CD14-positive monocyte (primary cell): ENCODE data around the gene ZEB2. TPM values are rescaled to one million over a fixed set of nuclear protein-coding genes. Genes with fewer than 3 reads are reported as not detected.
A peak's percentile ranks its signal among the peaks of the same experiment; 100 is the strongest.

Source experiments
- DNase-seq, 3 donors: peaks; one replicate each; pipeline ENCODE4 v3.0.0-alpha.2; 2011 to 2022
- H2AFZ ChIP-seq: 2 replicates; pipeline ENCODE4 v1.6.0; 2012; ENCODE audit warnings: mild to moderate bottlenecking, low read depth, low read length, inconsistent platforms; ENCODE audit not compliant: insufficient read depth, poor library complexity, severe bottlenecking
- H3K27ac ChIP-seq, 2 donors: 1 replicate in 1 of 2; 2 replicates in 1 of 2; pipeline ENCODE4 v1.5.1; 2012 to 2013; ENCODE audit warnings: low read length in 2 of 2, control low read depth in 1 of 2, inconsistent platforms in 1 of 2, low read depth in 1 of 2, mild to moderate bottlenecking in 1 of 2
- H3K27me3 ChIP-seq, 2 donors: one replicate each; pipeline versions ENCODE4 v1.6.0 to v1.6.1; 2011 to 2013; ENCODE audit warnings: low read length in 2 of 2; ENCODE audit not compliant: control insufficient read depth in 2 of 2, insufficient read depth in 2 of 2
- H3K36me3 ChIP-seq, 2 donors: replicated peaks in 1 of 2; 1 replicate in 1 of 2; 2 replicates in 1 of 2; pipeline versions ENCODE4 v1.5.1 to v1.6.1; 2012 to 2013; ENCODE audit warnings: low read length in 2 of 2, control low read depth in 1 of 2, inconsistent platforms in 1 of 2, mild to moderate bottlenecking in 1 of 2; ENCODE audit not compliant: insufficient read depth in 2 of 2, control insufficient read depth in 1 of 2
- H3K4me1 ChIP-seq, 2 donors: 1 replicate in 1 of 2; 2 replicates in 1 of 2; pipeline versions ENCODE4 v1.5.1 to v1.6.1; 2012 to 2013; ENCODE audit warnings: low read length in 2 of 2, control low read depth in 1 of 2, inconsistent platforms in 1 of 2, mild to moderate bottlenecking in 1 of 2, moderate library complexity in 1 of 2; ENCODE audit not compliant: insufficient read depth in 2 of 2, control insufficient read depth in 1 of 2
- H3K4me2 ChIP-seq: replicated peaks from 2 replicates; pipeline ENCODE3; 2012; ENCODE audit warnings: low read length, moderate library complexity, mild to moderate bottlenecking; ENCODE audit not compliant: poor library complexity, severe bottlenecking; ENCODE audit errors: extremely low read depth
- H3K4me3 ChIP-seq, 3 experiments: fragments of 200-600 bp in 1 of 3; sonication (generic) in 1 of 3; replicated peaks in 1 of 3; 1 replicate in 2 of 3; 2 replicates in 1 of 3; pipeline ENCODE4 v1.5.1; 2011 to 2013; ENCODE audit warnings: low read length in 3 of 3, mild to moderate bottlenecking in 3 of 3, control low read depth in 2 of 3, low read depth in 2 of 3, inconsistent platforms in 1 of 3, moderate library complexity in 1 of 3
- H3K79me2 ChIP-seq: 2 replicates; pipeline ENCODE4 v1.6.0; 2012; ENCODE audit warnings: mild to moderate bottlenecking, control low read depth, inconsistent platforms, low read length, moderate library complexity; ENCODE audit not compliant: insufficient read depth
- H3K9ac ChIP-seq: 2 replicates; pipeline ENCODE4 v1.6.0; 2017; ENCODE audit warnings: low read length, mild to moderate bottlenecking; ENCODE audit not compliant: insufficient read depth, poor library complexity, severe bottlenecking
- H3K9me3 ChIP-seq, 2 donors: replicated peaks in 1 of 2; 1 replicate in 1 of 2; 2 replicates in 1 of 2; pipeline versions ENCODE4 v1.5.1 to v1.6.1; 2012 to 2013; ENCODE audit warnings: low read length in 2 of 2, control low read depth in 1 of 2; ENCODE audit not compliant: control insufficient read depth in 1 of 2, insufficient read depth in 1 of 2
- H4K20me1 ChIP-seq: 2 replicates; pipeline ENCODE4 v1.6.0; 2012; ENCODE audit warnings: mild to moderate bottlenecking, low read length, control low read depth, moderate library complexity; ENCODE audit not compliant: insufficient read depth
- H3K27ac Mint-ChIP-seq, 7 donors: one replicate each; pipeline ENCODE4 v1.8.0; 2020; ENCODE audit warnings: mild to moderate bottlenecking in 7 of 7, mixed read lengths in 7 of 7, moderate library complexity in 6 of 7, inconsistent platforms in 2 of 7
- H3K27me3 Mint-ChIP-seq, 3 donors: one replicate each; pipeline ENCODE4 v1.8.0; 2021 to 2022; ENCODE audit warnings: low read depth in 3 of 3, mild to moderate bottlenecking in 3 of 3, mixed read lengths in 3 of 3, moderate library complexity in 3 of 3, inconsistent platforms in 1 of 3
- H3K36me3 Mint-ChIP-seq, 2 donors: one replicate each; pipeline ENCODE4 v1.8.0; 2020; ENCODE audit warnings: mixed read lengths in 2 of 2, inconsistent platforms in 1 of 2, mild to moderate bottlenecking in 1 of 2
- H3K4me1 Mint-ChIP-seq: one replicate; pipeline ENCODE4 v1.8.0; 2020; ENCODE audit warnings: mild to moderate bottlenecking, mixed read lengths
- H3K4me3 Mint-ChIP-seq, 2 donors: one replicate each; pipeline ENCODE4 v1.8.0; 2020; ENCODE audit warnings: mild to moderate bottlenecking in 2 of 2, mixed read lengths in 2 of 2, moderate library complexity in 1 of 2
- H3K9me3 Mint-ChIP-seq, 7 donors: one replicate each; pipeline ENCODE4 v1.8.0; 2020 to 2022; ENCODE audit warnings: mixed read lengths in 7 of 7, mild to moderate bottlenecking in 6 of 7, moderate library complexity in 6 of 7, inconsistent platforms in 2 of 7
- WGBS: methylation state at CpG from one replicate; pipeline ENCODE4 v1.1.5; 2013; ENCODE audit warnings: missing lambda C conversion rate; ENCODE audit not compliant: insufficient coverage; 5-methylcytosine and 5-hydroxymethylcytosine counted together
- intact Hi-C, 2 donors: fragments of 100-400 bp; cut with micrococcal nuclease; formaldehyde crosslinking; loops; one replicate each; pipeline versions ENCODE4 v1.15.0 to v1.15.1; 2023
- polyA plus RNA-seq, 3 donors: library from polyadenylated mRNA; depleted of rRNA in 1 of 3; unstranded in 2 of 3; stranded (reverse) in 1 of 3; fragments of 300-500 nt in 2 of 3; fragments of >200 nt in 1 of 3; fragmentation: Illumina TruSeq in 2 of 3; gene quantifications; 1 replicate in 2 of 3; 2 replicates in 1 of 3; pipeline ENCODE4 v1.2.3, GENCODE V29; 2012 to 2021
- TF ChIP-seq, protein P1 (sequence below): fragments of 200-600 bp; IDR thresholded peaks from one replicate; pipeline ENCODE4 v1.8.0; 2022; ENCODE audit warnings: antibody characterized with exemption, mild to moderate bottlenecking

The ZEB2 gene
- polyA plus RNA-seq, 3 donors = 76.8 to 325 (median 93.8) TPM

DNA sequence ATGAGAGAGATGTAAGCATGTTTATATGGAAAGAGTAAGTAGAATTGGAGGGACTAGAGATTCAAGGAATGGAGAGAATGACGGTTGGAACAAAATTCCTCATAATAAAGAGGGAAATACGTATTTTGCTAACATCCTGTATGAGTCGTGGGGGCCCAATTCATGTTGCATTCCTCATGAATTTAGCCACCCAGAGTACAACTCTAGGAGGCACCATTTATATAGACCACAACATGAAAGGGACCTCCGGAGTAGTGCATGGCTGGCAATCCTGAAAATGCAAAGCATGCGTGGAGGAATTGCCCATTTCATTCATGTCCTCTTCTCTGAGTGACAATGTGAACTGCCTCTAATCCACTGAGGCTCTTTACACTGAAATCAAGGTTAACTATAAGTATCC, 168.2 kb downstream of the ZEB2 start:
- WGBS = 100% methylated on average over 2 of the region's 5 CpGs
- H3K27me3 ChIP-seq = no peaks in the 10 kb centered on the region

DNA sequence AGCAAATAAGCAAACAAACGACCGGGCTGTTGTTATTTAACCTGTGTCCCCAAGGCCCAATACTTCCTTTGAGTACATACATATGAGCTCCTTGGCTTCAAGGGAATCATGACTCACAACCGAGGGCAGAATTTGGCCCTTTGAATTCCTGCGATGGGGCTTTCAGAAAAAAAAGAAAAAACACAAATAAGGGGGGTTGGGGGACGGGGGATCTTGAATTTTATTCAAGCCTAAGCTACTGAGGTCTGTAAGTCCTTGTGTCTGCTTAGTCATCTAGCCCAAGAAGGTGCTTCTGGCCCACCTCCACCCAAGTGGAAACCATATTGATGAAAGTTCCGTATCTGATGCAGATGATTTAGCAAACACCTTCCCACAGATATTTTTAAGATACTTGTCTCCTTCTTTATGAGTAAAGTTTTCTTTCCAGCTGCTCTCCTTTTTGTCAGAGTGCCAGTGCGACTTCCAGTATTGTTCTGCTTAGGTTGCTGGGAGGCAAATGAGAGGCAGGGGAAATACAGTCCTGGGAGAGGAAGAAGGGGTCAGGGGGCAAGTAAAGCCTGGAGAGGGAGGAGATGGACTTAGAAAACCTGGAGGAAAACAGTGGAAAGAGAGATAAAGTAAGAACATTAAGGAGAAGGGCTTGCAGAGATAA, 169.6 kb downstream of the ZEB2 start:
- Mint-ChIP-seq H3K27ac (peak overlapping the region in 1 of 7 donors; percentile 10), H3K4me1 (no peaks in the 10 kb centered on the region), H3K9me3 (peaks cover 0 to 3% (median 0%) of the 10 kb centered on the region in 7 donors), H3K27me3 (peaks cover 2 to 5% (median 2%) of the 10 kb centered on the region in 3 donors), H3K36me3 (no peaks in the 10 kb centered on the region), H3K4me3 (no peak overlapping the region)
- Histone ChIP-seq H3K27me3 (no peaks in the 10 kb centered on the region), H3K4me1 (no peaks in the 10 kb centered on the region), H3K27ac (no peak overlapping the region), H4K20me1 (no peaks in the 10 kb centered on the region), H3K4me2 (no peak overlapping the region), H3K9ac (no peak overlapping the region), H2AFZ (no peak overlapping the region), H3K36me3 (no peaks in the 10 kb centered on the region), H3K79me2 (no peaks in the 10 kb centered on the region), H3K9me3 (no peaks in the 10 kb centered on the region), H3K4me3 (no peak overlapping the region)
- TF ChIP-seq, protein P1, sequence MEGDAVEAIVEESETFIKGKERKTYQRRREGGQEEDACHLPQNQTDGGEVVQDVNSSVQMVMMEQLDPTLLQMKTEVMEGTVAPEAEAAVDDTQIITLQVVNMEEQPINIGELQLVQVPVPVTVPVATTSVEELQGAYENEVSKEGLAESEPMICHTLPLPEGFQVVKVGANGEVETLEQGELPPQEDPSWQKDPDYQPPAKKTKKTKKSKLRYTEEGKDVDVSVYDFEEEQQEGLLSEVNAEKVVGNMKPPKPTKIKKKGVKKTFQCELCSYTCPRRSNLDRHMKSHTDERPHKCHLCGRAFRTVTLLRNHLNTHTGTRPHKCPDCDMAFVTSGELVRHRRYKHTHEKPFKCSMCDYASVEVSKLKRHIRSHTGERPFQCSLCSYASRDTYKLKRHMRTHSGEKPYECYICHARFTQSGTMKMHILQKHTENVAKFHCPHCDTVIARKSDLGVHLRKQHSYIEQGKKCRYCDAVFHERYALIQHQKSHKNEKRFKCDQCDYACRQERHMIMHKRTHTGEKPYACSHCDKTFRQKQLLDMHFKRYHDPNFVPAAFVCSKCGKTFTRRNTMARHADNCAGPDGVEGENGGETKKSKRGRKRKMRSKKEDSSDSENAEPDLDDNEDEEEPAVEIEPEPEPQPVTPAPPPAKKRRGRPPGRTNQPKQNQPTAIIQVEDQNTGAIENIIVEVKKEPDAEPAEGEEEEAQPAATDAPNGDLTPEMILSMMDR = no peak
- intact Hi-C loops = no loop called here
- DNase-seq = no peak
- WGBS = 100% methylated on average over 1 of the region's 7 CpGs

More for the DNA sequence above, 168.2 kb downstream of the ZEB2 start:
- Mint-ChIP-seq H3K27me3 (peaks cover 2 to 5% (median 2%) of the 10 kb centered on the region in 3 donors), H3K4me1 (no peaks in the 10 kb centered on the region), H3K36me3 (no peaks in the 10 kb centered on the region), H3K9me3 (peaks cover 0 to 1% (median 0%) of the 10 kb centered on the region in 7 donors), H3K27ac (no peak overlapping the region), H3K4me3 (no peak overlapping the region)
- H4K20me1 ChIP-seq = no peaks in the 10 kb centered on the region
- H3K9me3 ChIP-seq = no peaks in the 10 kb centered on the region
- no peak overlapping the region for H2AFZ ChIP-seq
- no peak overlapping the region for H3K27ac ChIP-seq
- TF ChIP-seq, protein P1 = no peak
- no peaks in the 10 kb centered on the region for H3K79me2 ChIP-seq
- DNase-seq = no peak
- no peaks in the 10 kb centered on the region for H3K36me3 ChIP-seq
- no peak overlapping the region for H3K4me2 ChIP-seq
- no peaks in the 10 kb centered on the region for H3K4me1 ChIP-seq
- intact Hi-C loops = no loop called here
- H3K9ac ChIP-seq = no peak overlapping the region
- no peak overlapping the region for H3K4me3 ChIP-seq
